OCI-LY3 (cell line): ENCODE measurements around the gene RPL22L1.

Source experiments
- EZH2phosphoT487 ChIP-seq: fragments of 200-600 bp; shearing (Covaris generic); IDR thresholded peaks from 2 replicates; pipeline ENCODE4 v1.6.1; 2018; ENCODE audit warnings: antibody characterized with exemption, mixed run types, low read depth
- TF ChIP-seq, protein P1 (sequence below): fragments of 200-600, 300-600 bp; sonication (generic); IDR thresholded peaks from 2 replicates; pipeline ENCODE4 v1.5.1; 2014; ENCODE audit warnings: antibody characterized with exemption, low read length, low read depth

GRCh38 chr3:170839518-170840100 is 30.4 kb downstream of the RPL22L1 start:
- TF ChIP-seq, protein P1, sequence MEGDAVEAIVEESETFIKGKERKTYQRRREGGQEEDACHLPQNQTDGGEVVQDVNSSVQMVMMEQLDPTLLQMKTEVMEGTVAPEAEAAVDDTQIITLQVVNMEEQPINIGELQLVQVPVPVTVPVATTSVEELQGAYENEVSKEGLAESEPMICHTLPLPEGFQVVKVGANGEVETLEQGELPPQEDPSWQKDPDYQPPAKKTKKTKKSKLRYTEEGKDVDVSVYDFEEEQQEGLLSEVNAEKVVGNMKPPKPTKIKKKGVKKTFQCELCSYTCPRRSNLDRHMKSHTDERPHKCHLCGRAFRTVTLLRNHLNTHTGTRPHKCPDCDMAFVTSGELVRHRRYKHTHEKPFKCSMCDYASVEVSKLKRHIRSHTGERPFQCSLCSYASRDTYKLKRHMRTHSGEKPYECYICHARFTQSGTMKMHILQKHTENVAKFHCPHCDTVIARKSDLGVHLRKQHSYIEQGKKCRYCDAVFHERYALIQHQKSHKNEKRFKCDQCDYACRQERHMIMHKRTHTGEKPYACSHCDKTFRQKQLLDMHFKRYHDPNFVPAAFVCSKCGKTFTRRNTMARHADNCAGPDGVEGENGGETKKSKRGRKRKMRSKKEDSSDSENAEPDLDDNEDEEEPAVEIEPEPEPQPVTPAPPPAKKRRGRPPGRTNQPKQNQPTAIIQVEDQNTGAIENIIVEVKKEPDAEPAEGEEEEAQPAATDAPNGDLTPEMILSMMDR = no peak
- no peak for TF ChIP-seq EZH2phosphoT487
